H1 (cell line): ENCODE data around the gene GALT.

Experiments
- CEBPB ChIP-seq: IDR thresholded peaks from 2 replicates; pipeline ENCODE4 v1.6.1; 2012; ENCODE audit warnings: low read depth, low read length
- EZH2 ChIP-seq: fragments of 200-600 bp; sonication (generic); IDR thresholded peaks from 2 replicates; pipeline ENCODE4 v1.7.1; 2012; ENCODE audit warnings: low read depth, mild to moderate bottlenecking, moderate library complexity, low read length, inconsistent platforms; ENCODE audit not compliant: severe bottlenecking
- YY1 ChIP-seq: IDR thresholded peaks from 2 replicates; pipeline ENCODE4 v1.6.1; 2011; ENCODE audit warnings: low read depth, mild to moderate bottlenecking, low read length
- TF ChIP-seq, protein P1 (sequence below), 3 experiments: IDR thresholded peaks; 1 replicate in 2 of 3; 2 replicates in 1 of 3; pipeline versions ENCODE4 v1.5.1 to v1.6.1; 2011; ENCODE audit warnings: low read length in 3 of 3, mild to moderate bottlenecking in 3 of 3, inconsistent platforms in 2 of 3, low read depth in 1 of 3, moderate library complexity in 1 of 3; ENCODE audit not compliant: insufficient read depth in 1 of 3; ENCODE audit errors: control extremely low read depth in 1 of 3

DNA sequence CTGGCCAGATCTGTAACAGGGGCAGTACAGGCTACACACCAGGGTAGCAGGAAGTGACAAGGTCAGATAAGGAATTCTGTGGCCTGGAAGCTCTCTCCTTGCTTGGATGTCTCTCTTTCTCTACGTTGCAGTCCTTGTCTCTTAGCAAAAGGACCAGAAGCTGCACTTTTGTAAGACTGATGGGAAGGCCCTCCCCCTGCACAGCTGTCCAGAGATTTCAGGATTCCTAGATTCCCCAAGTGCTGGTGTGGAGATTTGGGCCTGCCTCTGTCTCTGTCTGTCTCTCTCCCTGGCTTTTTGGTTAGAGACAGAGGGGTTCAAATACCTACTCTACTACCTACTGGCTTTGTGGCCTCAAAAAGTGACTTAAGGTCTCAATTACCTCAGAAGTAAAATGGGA lies 46.9 kb upstream of the GALT start:
- TF ChIP-seq, protein P1, sequence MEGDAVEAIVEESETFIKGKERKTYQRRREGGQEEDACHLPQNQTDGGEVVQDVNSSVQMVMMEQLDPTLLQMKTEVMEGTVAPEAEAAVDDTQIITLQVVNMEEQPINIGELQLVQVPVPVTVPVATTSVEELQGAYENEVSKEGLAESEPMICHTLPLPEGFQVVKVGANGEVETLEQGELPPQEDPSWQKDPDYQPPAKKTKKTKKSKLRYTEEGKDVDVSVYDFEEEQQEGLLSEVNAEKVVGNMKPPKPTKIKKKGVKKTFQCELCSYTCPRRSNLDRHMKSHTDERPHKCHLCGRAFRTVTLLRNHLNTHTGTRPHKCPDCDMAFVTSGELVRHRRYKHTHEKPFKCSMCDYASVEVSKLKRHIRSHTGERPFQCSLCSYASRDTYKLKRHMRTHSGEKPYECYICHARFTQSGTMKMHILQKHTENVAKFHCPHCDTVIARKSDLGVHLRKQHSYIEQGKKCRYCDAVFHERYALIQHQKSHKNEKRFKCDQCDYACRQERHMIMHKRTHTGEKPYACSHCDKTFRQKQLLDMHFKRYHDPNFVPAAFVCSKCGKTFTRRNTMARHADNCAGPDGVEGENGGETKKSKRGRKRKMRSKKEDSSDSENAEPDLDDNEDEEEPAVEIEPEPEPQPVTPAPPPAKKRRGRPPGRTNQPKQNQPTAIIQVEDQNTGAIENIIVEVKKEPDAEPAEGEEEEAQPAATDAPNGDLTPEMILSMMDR (IDR thresholded peaks at IDR 0.05; ENCODE audit: control extremely low read depth in 1 of 3, insufficient read depth in 1 of 3, low read depth in 1 of 3, low read length in 3 of 3) = no peak
- no peak for TF ChIP-seq YY1
- TF ChIP-seq EZH2 = no peak
- TF ChIP-seq CEBPB = no peak
